Esophagus muscularis mucosa (tissue), 3 donors: ENCODE results near the gene SPATA16.

Experiments
- POLR2A ChIP-seq: fragments of 450-650 bp; IDR thresholded peaks from one replicate; pipeline ENCODE4 v1.6.1; 2017; ENCODE audit warnings: antibody characterized with exemption, moderate library complexity, mild to moderate bottlenecking, low read depth
- TF ChIP-seq, protein P1 (sequence below), 3 experiments: fragments of 200-600 bp in 2 of 3; fragments of 450-650 bp in 1 of 3; sonication (generic) in 2 of 3; IDR thresholded peaks; one replicate each; pipeline ENCODE4 v1.5.1; 2017 to 2019; ENCODE audit warnings: antibody characterized with exemption in 3 of 3, mild to moderate bottlenecking in 2 of 3, moderate library complexity in 1 of 3

DNA sequence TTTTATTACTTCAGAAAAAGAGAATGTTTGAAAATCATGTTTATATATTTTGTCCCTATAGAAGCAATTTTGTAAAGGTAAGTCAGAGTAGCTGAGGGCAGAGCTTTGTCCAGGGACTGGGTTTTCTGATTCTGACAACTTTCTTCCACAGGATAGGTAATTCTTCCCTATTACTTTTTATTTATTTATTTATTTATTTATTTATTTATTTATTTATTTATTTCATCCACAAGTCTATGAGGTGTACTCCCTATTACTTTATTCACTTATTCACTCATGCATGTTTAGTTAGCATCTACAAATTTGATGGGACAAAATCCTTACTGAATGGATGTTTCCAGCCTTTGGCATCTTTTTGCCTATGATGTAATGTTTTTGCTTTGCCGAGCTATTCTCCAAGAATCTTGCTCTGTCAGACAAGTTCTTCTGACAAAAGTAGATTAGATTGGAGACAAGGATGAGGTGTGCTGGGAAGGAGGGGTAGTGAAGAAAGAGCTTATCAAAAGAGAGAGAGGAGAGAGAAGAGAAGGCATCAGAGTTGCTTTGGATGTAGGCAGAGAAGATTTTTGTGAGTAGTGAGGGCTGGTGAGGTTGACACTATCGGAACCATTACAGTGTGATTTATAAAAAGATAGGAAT lies 119.4 kb downstream of the SPATA16 start:
- TF ChIP-seq POLR2A, result no peak
- TF ChIP-seq, protein P1, sequence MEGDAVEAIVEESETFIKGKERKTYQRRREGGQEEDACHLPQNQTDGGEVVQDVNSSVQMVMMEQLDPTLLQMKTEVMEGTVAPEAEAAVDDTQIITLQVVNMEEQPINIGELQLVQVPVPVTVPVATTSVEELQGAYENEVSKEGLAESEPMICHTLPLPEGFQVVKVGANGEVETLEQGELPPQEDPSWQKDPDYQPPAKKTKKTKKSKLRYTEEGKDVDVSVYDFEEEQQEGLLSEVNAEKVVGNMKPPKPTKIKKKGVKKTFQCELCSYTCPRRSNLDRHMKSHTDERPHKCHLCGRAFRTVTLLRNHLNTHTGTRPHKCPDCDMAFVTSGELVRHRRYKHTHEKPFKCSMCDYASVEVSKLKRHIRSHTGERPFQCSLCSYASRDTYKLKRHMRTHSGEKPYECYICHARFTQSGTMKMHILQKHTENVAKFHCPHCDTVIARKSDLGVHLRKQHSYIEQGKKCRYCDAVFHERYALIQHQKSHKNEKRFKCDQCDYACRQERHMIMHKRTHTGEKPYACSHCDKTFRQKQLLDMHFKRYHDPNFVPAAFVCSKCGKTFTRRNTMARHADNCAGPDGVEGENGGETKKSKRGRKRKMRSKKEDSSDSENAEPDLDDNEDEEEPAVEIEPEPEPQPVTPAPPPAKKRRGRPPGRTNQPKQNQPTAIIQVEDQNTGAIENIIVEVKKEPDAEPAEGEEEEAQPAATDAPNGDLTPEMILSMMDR (IDR thresholded peaks at IDR 0.05), result no peak
